ENCODE results near the gene PROS1. TPM values are rescaled to one million over a fixed set of nuclear protein-coding genes. Genes with fewer than 3 reads are reported as not detected.

Gene PROS1
- total and polyA plus RNA-seq, 10 of the 15 experiments (the other 5 are each of a cell fraction or from before 2014, with no cell fraction given): 0.10 TPM; not detected in 9

DNA sequence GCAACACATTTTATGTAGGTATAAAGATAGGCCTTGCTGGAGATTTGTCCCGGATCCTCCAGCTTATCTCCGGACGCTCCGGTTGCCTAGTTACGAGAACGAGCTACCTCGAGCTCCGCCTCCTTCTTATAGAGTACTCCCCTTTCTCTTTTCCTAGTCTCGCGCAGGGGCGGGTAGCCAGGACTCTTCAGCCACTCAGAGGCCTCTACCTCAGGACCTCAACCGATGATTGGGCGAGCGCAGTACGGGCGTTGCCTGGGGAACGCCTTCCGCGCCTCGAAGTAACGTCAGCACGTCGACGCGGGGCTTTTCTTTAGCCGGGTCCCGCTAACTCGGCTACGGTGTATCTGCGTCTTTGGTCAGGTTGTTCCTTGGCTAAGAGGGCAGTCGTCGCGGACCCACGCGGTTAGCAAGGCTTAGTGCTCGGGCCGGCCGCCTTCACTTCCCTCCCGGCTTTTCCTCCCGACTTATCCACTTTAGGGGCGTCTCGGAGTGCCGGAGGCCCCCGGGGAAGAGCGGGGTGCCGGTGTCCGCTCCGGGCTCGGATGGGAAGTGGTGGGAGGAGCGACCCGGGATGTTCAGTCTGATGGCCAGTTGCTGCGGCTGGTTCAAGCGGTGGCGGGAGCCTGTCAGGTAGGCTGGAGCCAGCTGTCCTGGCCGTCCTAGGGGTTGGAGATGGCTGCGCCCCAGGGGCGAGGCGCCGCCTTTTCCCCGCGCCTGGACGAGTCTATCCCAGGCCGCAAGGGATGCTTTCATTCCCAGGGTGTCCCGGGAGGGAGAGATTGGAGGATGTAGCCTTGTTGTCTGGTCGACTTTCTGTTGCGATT is 6.4 kb upstream of the PROS1 start, which contains the start of gene ARL13B (continued):
- TF ChIP-seq, protein P1, sequence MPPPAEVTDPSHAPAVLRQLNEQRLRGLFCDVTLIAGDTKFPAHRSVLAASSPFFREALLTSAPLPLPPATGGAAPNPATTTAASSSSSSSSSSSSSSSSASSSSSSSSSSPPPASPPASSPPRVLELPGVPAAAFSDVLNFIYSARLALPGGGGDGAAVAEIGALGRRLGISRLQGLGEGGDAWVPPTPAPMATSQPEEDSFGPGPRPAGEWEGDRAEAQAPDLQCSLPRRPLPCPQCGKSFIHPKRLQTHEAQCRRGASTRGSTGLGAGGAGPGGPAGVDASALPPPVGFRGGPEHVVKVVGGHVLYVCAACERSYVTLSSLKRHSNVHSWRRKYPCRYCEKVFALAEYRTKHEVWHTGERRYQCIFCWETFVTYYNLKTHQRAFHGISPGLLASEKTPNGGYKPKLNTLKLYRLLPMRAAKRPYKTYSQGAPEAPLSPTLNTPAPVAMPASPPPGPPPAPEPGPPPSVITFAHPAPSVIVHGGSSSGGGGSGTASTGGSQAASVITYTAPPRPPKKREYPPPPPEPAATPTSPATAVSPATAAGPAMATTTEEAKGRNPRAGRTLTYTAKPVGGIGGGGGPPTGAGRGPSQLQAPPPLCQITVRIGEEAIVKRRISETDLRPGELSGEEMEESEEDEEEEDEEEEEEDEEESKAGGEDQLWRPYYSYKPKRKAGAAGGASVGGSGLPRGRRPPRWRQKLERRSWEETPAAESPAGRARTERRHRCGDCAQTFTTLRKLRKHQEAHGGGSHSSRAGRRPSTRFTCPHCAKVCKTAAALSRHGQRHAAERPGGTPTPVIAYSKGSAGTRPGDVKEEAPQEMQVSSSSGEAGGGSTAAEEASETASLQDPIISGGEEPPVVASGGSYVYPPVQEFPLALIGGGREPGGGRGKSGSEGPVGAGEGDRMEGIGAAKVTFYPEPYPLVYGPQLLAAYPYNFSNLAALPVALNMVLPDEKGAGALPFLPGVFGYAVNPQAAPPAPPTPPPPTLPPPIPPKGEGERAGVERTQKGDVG (CRISPR knock-in tag; IDR thresholded peaks at IDR 0.05): no peak
- TF ChIP-seq PBX3 (IDR thresholded peaks at IDR 0.05; ENCODE audit: insufficient replicate concordance, low read depth, low read length) (no peak), TARDBP (IDR thresholded peaks at IDR 0.05; ENCODE audit: borderline replicate concordance) (no peak), BCL11A (IDR thresholded peaks at IDR 0.05; ENCODE audit: low read depth, low read length) (no peak), ZNF24 (IDR thresholded peaks at IDR 0.05) (no peak), KDM1A (IDR thresholded peaks at IDR 0.05; ENCODE audit: borderline replicate concordance) (no peak), SRF (IDR thresholded peaks at IDR 0.05; ENCODE audit: low read depth in 2 of 2, low read length in 2 of 2) (no peak)

DNA sequence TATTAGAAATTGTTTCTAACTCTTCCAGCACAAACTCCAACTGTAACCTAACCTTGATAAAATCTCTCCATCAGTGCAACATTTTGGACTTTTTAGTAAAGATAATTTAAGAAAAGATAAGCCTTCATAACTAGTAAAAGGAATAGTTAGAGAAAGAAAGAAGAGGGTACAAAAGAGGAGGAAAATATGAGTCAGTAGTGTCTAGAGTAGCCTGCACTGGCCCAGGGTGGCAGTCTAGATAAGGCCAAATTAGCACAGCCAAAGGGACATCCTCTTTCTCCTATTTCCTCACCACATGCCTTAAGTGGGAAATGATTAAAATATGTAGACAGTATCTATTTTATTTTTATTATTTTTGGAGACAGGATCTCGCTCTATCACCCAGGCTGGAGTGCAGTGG is 3.7 kb downstream of the PROS1 start:
- BruUV-seq (replicated peaks): no TSS peak
- WGBS (ENCODE audit: insufficient coverage, insufficient replicate concordance, low lambda C conversion rate, missing lambda C conversion rate): 6% methylated on average over 1 of the region's 1 CpG
- no peaks in the 10 kb centered on the region for H4K20me1 ChIP-seq (ENCODE audit: control insufficient read depth, insufficient read depth)
- no peak for TF ChIP-seq FOS (IDR thresholded peaks at IDR 0.05; ENCODE audit: borderline replicate concordance, extremely low read depth, insufficient read length)
- no peak for TF ChIP-seq WRNIP1 (IDR thresholded peaks at IDR 0.05; ENCODE audit: borderline replicate concordance, low read depth, low read length)
- TF ChIP-seq NFXL1 (IDR thresholded peaks at IDR 0.05; ENCODE audit: borderline replicate concordance): no peak
- TF ChIP-seq HDGF (IDR thresholded peaks at IDR 0.05): no peak
- TF ChIP-seq BHLHE40 (IDR thresholded peaks at IDR 0.05; ENCODE audit: borderline replicate concordance in 1 of 2, low read depth in 2 of 2, low read length in 1 of 2): no peak
- TF ChIP-seq ZSCAN29 (IDR thresholded peaks at IDR 0.05): no peak
- no peak for TF ChIP-seq CBX5 (IDR thresholded peaks at IDR 0.05; ENCODE audit: low read depth)
- TF ChIP-seq, protein P2, sequence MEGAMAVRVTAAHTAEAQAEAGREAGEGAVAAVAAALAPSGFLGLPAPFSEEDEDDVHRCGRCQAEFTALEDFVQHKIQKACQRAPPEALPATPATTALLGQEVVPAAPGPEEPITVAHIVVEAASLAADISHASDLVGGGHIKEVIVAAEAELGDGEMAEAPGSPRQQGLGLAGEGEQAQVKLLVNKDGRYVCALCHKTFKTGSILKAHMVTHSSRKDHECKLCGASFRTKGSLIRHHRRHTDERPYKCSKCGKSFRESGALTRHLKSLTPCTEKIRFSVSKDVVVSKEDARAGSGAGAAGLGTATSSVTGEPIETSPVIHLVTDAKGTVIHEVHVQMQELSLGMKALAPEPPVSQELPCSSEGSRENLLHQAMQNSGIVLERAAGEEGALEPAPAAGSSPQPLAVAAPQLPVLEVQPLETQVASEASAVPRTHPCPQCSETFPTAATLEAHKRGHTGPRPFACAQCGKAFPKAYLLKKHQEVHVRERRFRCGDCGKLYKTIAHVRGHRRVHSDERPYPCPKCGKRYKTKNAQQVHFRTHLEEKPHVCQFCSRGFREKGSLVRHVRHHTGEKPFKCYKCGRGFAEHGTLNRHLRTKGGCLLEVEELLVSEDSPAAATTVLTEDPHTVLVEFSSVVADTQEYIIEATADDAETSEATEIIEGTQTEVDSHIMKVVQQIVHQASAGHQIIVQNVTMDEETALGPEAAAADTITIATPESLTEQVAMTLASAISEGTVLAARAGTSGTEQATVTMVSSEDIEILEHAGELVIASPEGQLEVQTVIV (IDR thresholded peaks at IDR 0.05; ENCODE audit: borderline replicate concordance, partially characterized antibody): no peak
- no peak for TF ChIP-seq ZNF622 (IDR thresholded peaks at IDR 0.05)
- TF ChIP-seq ZNF24 (IDR thresholded peaks at IDR 0.05): no peak

More for the DNA sequence above, 3.7 kb downstream of the PROS1 start:
- H3K27me3 ChIP-seq (replicated peaks in 1 of 2; ENCODE audit: control insufficient read depth in 2 of 2, insufficient read depth in 2 of 2, low read length in 1 of 2): peaks cover 0 to 8% of the 10 kb centered on the region in 2 experiments; a peak in 1 of 4 replicates
- no peak overlapping the region for H2AFZ ChIP-seq (ENCODE audit: control insufficient read depth, low read depth, low read length)
- in situ Hi-C loops (cut with MboI) (no loop called here), intact Hi-C loops (cut with micrococcal nuclease; ENCODE audit: unreplicated experiment) (no loop called here)
- ChIA-PET POLR2A (no interaction called here), RAD21 (ENCODE audit: unreplicated experiment) (no interaction called here), SMC1A (ENCODE audit: uncharacterized antibody, unreplicated experiment) (no interaction called here), CTCF (interaction anchor here (0.8 to 0.9 kb wide), 2 partner anchors 8 to 11 kb away, joined by 3 to 4 read pairs; no protein-coding TSS in a partner anchor)
- H3K9ac ChIP-seq (ENCODE audit: control insufficient read depth, insufficient read depth, low read length): no peak overlapping the region
- no peak overlapping the region for H3K27ac ChIP-seq (ENCODE audit: control insufficient read depth, insufficient read depth)
- ATAC-seq (no peak), FAIRE-seq (no peak), DNase-seq (ENCODE audit: low read depth, low spot score) (no peak)
- H3K79me2 ChIP-seq (ENCODE audit: control insufficient read depth, insufficient read depth, low read length): no peaks in the 10 kb centered on the region
- H3K4me2 ChIP-seq (ENCODE audit: control insufficient read depth, insufficient read depth): no peak overlapping the region
- H3K4me1 ChIP-seq (ENCODE audit: control insufficient read depth, insufficient read depth, low read length): no peaks in the 10 kb centered on the region
- no peaks in the 10 kb centered on the region for H3K36me3 ChIP-seq (ENCODE audit: control insufficient read depth in 2 of 2, insufficient read depth in 2 of 2, low read length in 1 of 2)
- no peaks in the 10 kb centered on the region; the same call in 2 of the 3 replicates for H3K9me3 ChIP-seq (replicated peaks; ENCODE audit: control insufficient read depth, insufficient read depth, low read length)
- H3K4me3 ChIP-seq: no peak overlapping the region

Measured in GM12878 (cell line).